H9 (cell line): ENCODE results near the gene GRM5. TPM values are rescaled to one million over a fixed set of nuclear protein-coding genes. Genes with fewer than 3 reads are reported as not detected.

Experiments used
- DNase-seq: peaks from one replicate; pipeline ENCODE4 v3.0.0-alpha.2; 2017
- H2AFZ ChIP-seq: one replicate; pipeline ENCODE4 v1.6.1; 2013; ENCODE audit warnings: mild to moderate bottlenecking, low read length, control low read depth, moderate library complexity
- H2AK5ac ChIP-seq: 2 replicates; pipeline ENCODE4 v1.6.1; 2013; ENCODE audit warnings: low read length, control low read depth, mixed read lengths; ENCODE audit not compliant: insufficient read length
- H2BK120ac ChIP-seq: one replicate; pipeline ENCODE4 v1.6.1; 2013; ENCODE audit warnings: low read depth, mild to moderate bottlenecking, low read length, control low read depth, inconsistent platforms; ENCODE audit not compliant: poor library complexity, severe bottlenecking
- H2BK12ac ChIP-seq: 2 replicates; pipeline ENCODE4 v1.6.1; 2013; ENCODE audit warnings: low read length, control low read depth, mixed read lengths, low read depth; ENCODE audit not compliant: insufficient read length
- H2BK15ac ChIP-seq: 2 replicates; pipeline ENCODE4 v1.6.1; 2013; ENCODE audit warnings: low read depth, low read length, control low read depth
- H2BK20ac ChIP-seq: one replicate; pipeline ENCODE4 v1.6.1; 2013; ENCODE audit warnings: low read depth, mild to moderate bottlenecking, low read length, control low read depth, inconsistent platforms; ENCODE audit not compliant: poor library complexity, severe bottlenecking
- H2BK5ac ChIP-seq: 2 replicates; pipeline ENCODE4 v1.6.1; 2013; ENCODE audit warnings: low read length, control low read depth, mixed read lengths; ENCODE audit not compliant: insufficient read length
- H3K14ac ChIP-seq: 2 replicates; pipeline ENCODE4 v1.6.1; 2013; ENCODE audit warnings: low read length, control low read depth; ENCODE audit not compliant: insufficient read depth
- H3K18ac ChIP-seq: 2 replicates; pipeline ENCODE4 v1.6.1; 2013; ENCODE audit warnings: low read depth, mild to moderate bottlenecking, mixed read lengths, low read length, control low read depth; ENCODE audit not compliant: insufficient read length
- H3K23ac ChIP-seq: 2 replicates; pipeline ENCODE4 v1.6.1; 2013; ENCODE audit warnings: low read length, control low read depth, mixed read lengths, low read depth; ENCODE audit not compliant: insufficient read length
- H3K23me2 ChIP-seq: 2 replicates; pipeline ENCODE4 v1.6.1; 2013; ENCODE audit warnings: low read depth, mild to moderate bottlenecking, mixed read lengths, low read length, control low read depth; ENCODE audit not compliant: insufficient read length, poor library complexity, severe bottlenecking
- H3K27ac ChIP-seq: 2 replicates; pipeline ENCODE4 v1.5.1; 2013; ENCODE audit warnings: low read length, control low read depth, mixed read lengths, low read depth; ENCODE audit not compliant: insufficient read length
- H3K27me3 ChIP-seq: 2 replicates; pipeline ENCODE4 v1.6.1; 2013; ENCODE audit warnings: low read length, control low read depth, inconsistent platforms; ENCODE audit not compliant: insufficient read depth
- H3K4ac ChIP-seq: 2 replicates; pipeline ENCODE4 v1.6.1; 2013; ENCODE audit warnings: low read depth, mild to moderate bottlenecking, control low read depth, inconsistent platforms, low read length, moderate library complexity
- H3K4me1 ChIP-seq: 2 replicates; pipeline ENCODE4 v1.6.1; 2013; ENCODE audit warnings: low read length, control low read depth, inconsistent platforms; ENCODE audit not compliant: insufficient read depth
- H3K4me2 ChIP-seq: 2 replicates; pipeline ENCODE4 v1.6.1; 2013; ENCODE audit warnings: low read length, control low read depth, mixed read lengths; ENCODE audit not compliant: insufficient read length, insufficient read depth
- H3K56ac ChIP-seq: 2 replicates; pipeline ENCODE4 v1.6.1; 2013; ENCODE audit warnings: low read depth, mild to moderate bottlenecking, mixed read lengths, low read length, control low read depth; ENCODE audit not compliant: insufficient read length
- H3K79me1 ChIP-seq: 2 replicates; pipeline ENCODE4 v1.6.1; 2013; ENCODE audit warnings: low read depth, mild to moderate bottlenecking, moderate library complexity, low read length, control low read depth, inconsistent platforms; ENCODE audit not compliant: insufficient read depth, poor library complexity, severe bottlenecking
- H3K79me2 ChIP-seq: 2 replicates; pipeline ENCODE4 v1.6.1; 2013; ENCODE audit warnings: low read length, control low read depth, inconsistent platforms; ENCODE audit not compliant: insufficient read depth
- H3K9ac ChIP-seq: 2 replicates; pipeline ENCODE4 v1.6.1; 2013; ENCODE audit warnings: low read length, control low read depth, mixed read lengths; ENCODE audit not compliant: insufficient read length; ENCODE audit errors: extremely low read depth
- H3K9me3 ChIP-seq: one replicate; pipeline ENCODE4 v1.6.1; 2013; ENCODE audit warnings: low read depth, low read length, inconsistent platforms; ENCODE audit not compliant: control insufficient read depth
- H3T11ph ChIP-seq: one replicate; pipeline ENCODE4 v1.6.1; 2013; ENCODE audit warnings: mild to moderate bottlenecking, low read length, control low read depth, inconsistent platforms
- H4K20me1 ChIP-seq: one replicate; pipeline ENCODE4 v1.6.1; 2013; ENCODE audit not compliant: control insufficient read depth, insufficient read length, insufficient read depth
- H4K5ac ChIP-seq: 2 replicates; pipeline ENCODE4 v1.6.1; 2013; ENCODE audit warnings: low read depth, mild to moderate bottlenecking, mixed read lengths, low read length, control low read depth; ENCODE audit not compliant: insufficient read length
- H4K8ac ChIP-seq: replicated peaks from 2 replicates; pipeline ENCODE4 v1.6.1; 2013; ENCODE audit warnings: low read length, control low read depth, mixed read lengths, low read depth; ENCODE audit not compliant: insufficient read length
- H4K91ac ChIP-seq: 2 replicates; pipeline ENCODE4 v1.6.1; 2013; ENCODE audit warnings: low read depth, mild to moderate bottlenecking, moderate library complexity, mixed read lengths, low read length, control low read depth; ENCODE audit not compliant: insufficient read length
- H3K27ac Mint-ChIP-seq, 3 experiments: 2 replicates in 2 of 3; 3 replicates in 1 of 3; pipeline ENCODE4 v1.8.0; 2020 to 2021; ENCODE audit warnings: mixed read lengths in 3 of 3, mild to moderate bottlenecking in 1 of 3, moderate library complexity in 1 of 3
- H3K27me3 Mint-ChIP-seq: 2 replicates; pipeline ENCODE4 v1.8.0; 2021; ENCODE audit warnings: low read depth, mild to moderate bottlenecking, moderate library complexity, mixed read lengths
- H3K36me3 Mint-ChIP-seq, 3 experiments: 2 replicates in 2 of 3; 3 replicates in 1 of 3; pipeline ENCODE4 v1.8.0; 2020 to 2021; ENCODE audit warnings: low read depth in 3 of 3, mixed read lengths in 3 of 3; ENCODE audit not compliant: insufficient read depth in 1 of 3
- H3K4me1 Mint-ChIP-seq, 2 experiments: 2 replicates each; pipeline ENCODE4 v1.8.0; 2020; ENCODE audit warnings: mixed read lengths in 2 of 2
- H3K4me3 Mint-ChIP-seq, 2 experiments: 2 replicates in 1 of 2; 3 replicates in 1 of 2; pipeline ENCODE4 v1.8.0; 2020 to 2021; ENCODE audit warnings: mild to moderate bottlenecking in 2 of 2, mixed read lengths in 2 of 2, moderate library complexity in 1 of 2
- H3K9me3 Mint-ChIP-seq, 2 experiments: 2 replicates in 1 of 2; 3 replicates in 1 of 2; pipeline ENCODE4 v1.8.0; 2020; ENCODE audit warnings: mild to moderate bottlenecking in 2 of 2, mixed read lengths in 2 of 2, moderate library complexity in 1 of 2
- WGBS: extraction: QIAGEN DNeasy Blood & Tissue Kit; methylation state at CpG from one replicate; pipeline ENCODE4 v1.1.7; 2013; ENCODE audit warnings: missing lambda C conversion rate, low lambda C conversion rate, mixed read lengths; ENCODE audit not compliant: insufficient read length; ENCODE audit errors: extremely low coverage; 5-methylcytosine and 5-hydroxymethylcytosine counted together
- total RNA-seq: library from RNA; stranded (reverse); gene quantifications from 2 replicates; pipeline ENCODE4 v1.2.1, GENCODE V29; 2021
- TF ChIP-seq, protein P1 (sequence below): fragments of 200-600 bp; sonication (generic); conservative IDR thresholded peaks from 3 replicates; pipeline ENCODE4 v1.8.0; 2021; ENCODE audit warnings: antibody characterized with exemption, mild to moderate bottlenecking

Gene GRM5
- total RNA-seq, 1 experiment from 2014 or later: not detected

DNA sequence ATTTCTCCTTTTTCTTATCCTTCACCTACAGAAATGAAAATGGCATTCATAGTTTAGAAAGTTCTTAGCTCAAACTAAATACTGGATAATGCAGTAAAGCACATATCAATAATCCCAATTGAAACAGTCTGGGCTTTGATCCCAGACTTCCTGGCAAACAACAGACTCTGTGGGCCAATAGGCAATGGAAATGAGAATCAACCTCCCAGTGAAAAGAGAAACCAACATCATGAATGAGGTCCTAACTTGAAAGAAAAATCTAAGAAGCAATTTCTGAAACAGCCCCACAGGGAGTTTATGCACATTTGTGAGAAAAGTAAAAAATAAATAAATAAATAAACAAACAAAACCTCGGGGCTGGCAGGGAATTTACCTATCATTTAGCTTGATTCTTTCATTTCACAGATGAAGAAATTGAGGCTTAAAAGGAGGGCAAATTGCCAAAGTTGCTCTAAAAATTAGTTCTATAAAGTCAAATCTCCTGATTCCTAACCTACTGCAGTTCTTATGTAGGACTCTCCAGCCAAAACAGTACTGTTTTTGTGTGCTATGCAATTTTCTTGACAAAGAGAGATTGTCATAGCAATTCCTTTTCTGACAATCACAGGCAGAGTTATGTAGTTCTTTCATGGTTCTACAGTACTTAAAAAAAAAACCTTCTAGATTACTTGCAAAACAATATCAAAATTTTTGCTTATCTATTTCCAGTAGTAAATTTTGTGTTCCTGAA lies 265.8 kb downstream of the GRM5 start:
- H4K20me1 ChIP-seq: no peaks in the 10 kb centered on the region
- H4K8ac ChIP-seq: no peak overlapping the region
- no peak overlapping the region for H2BK5ac ChIP-seq
- H2AK5ac ChIP-seq: no peak overlapping the region
- H2BK12ac ChIP-seq: no peak overlapping the region
- H4K91ac ChIP-seq: no peak overlapping the region
- no peak overlapping the region for H2BK15ac ChIP-seq
- H3K23me2 ChIP-seq: no peaks in the 10 kb centered on the region
- H3K79me1 ChIP-seq: no peaks in the 10 kb centered on the region
- Mint-ChIP-seq H3K27ac (no peak overlapping the region), H3K27me3 (no peaks in the 10 kb centered on the region), H3K4me3 (no peak overlapping the region), H3K4me1 (peaks cover 6 to 7% of the 10 kb centered on the region in 2 experiments; a peak in 3 of 4 replicates), H3K36me3 (no peaks in the 10 kb centered on the region), H3K9me3 (peaks cover 2% of the 10 kb centered on the region in 2 experiments; a peak in 1 of 5 replicates)
- no peak overlapping the region for H3K9ac ChIP-seq
- no peak overlapping the region for H3K56ac ChIP-seq
- no peaks in the 10 kb centered on the region for H3K9me3 ChIP-seq
- no CpG with 5 or more reads among the region's 1 CpG for WGBS
- no peak overlapping the region for H3K27ac ChIP-seq
- no peaks in the 10 kb centered on the region for H3K4me1 ChIP-seq
- H3K4ac ChIP-seq: no peak overlapping the region
- no peaks in the 10 kb centered on the region for H3K27me3 ChIP-seq
- no peak overlapping the region for H2BK20ac ChIP-seq
- H4K5ac ChIP-seq: no peak overlapping the region
- H3K14ac ChIP-seq: no peak overlapping the region
- H3K18ac ChIP-seq: no peak overlapping the region
- TF ChIP-seq, protein P1, sequence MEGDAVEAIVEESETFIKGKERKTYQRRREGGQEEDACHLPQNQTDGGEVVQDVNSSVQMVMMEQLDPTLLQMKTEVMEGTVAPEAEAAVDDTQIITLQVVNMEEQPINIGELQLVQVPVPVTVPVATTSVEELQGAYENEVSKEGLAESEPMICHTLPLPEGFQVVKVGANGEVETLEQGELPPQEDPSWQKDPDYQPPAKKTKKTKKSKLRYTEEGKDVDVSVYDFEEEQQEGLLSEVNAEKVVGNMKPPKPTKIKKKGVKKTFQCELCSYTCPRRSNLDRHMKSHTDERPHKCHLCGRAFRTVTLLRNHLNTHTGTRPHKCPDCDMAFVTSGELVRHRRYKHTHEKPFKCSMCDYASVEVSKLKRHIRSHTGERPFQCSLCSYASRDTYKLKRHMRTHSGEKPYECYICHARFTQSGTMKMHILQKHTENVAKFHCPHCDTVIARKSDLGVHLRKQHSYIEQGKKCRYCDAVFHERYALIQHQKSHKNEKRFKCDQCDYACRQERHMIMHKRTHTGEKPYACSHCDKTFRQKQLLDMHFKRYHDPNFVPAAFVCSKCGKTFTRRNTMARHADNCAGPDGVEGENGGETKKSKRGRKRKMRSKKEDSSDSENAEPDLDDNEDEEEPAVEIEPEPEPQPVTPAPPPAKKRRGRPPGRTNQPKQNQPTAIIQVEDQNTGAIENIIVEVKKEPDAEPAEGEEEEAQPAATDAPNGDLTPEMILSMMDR: no peak
- H2BK120ac ChIP-seq: no peak overlapping the region
- no peak overlapping the region for H3T11ph ChIP-seq
- no peak overlapping the region for H2AFZ ChIP-seq
- DNase-seq: no peak
- H3K79me2 ChIP-seq: no peaks in the 10 kb centered on the region
- H3K4me2 ChIP-seq: no peak overlapping the region
- H3K23ac ChIP-seq: no peak overlapping the region
